ENCODE data around the gene BBIP1.

GRCh38 chr10:110865186-110865808 lies 53.7 kb downstream of the BBIP1 start:
- TF ChIP-seq CTCF (IDR thresholded peaks at IDR 0.05; ENCODE audit: poor library complexity, severe bottlenecking): no peak
- TF ChIP-seq POLR2AphosphoS5 (IDR thresholded peaks at IDR 0.05): no peak
